COR-L47 (cell line): Measurements from ENCODE around the gene JOSD2.

Experiments used
- DNase-seq: peaks from one replicate; lab custom pipeline; 2025; lab: John Stamatoyannopoulos, UW

The JOSD2 gene, protein sequence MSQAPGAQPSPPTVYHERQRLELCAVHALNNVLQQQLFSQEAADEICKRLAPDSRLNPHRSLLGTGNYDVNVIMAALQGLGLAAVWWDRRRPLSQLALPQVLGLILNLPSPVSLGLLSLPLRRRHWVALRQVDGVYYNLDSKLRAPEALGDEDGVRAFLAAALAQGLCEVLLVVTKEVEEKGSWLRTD

DNA sequence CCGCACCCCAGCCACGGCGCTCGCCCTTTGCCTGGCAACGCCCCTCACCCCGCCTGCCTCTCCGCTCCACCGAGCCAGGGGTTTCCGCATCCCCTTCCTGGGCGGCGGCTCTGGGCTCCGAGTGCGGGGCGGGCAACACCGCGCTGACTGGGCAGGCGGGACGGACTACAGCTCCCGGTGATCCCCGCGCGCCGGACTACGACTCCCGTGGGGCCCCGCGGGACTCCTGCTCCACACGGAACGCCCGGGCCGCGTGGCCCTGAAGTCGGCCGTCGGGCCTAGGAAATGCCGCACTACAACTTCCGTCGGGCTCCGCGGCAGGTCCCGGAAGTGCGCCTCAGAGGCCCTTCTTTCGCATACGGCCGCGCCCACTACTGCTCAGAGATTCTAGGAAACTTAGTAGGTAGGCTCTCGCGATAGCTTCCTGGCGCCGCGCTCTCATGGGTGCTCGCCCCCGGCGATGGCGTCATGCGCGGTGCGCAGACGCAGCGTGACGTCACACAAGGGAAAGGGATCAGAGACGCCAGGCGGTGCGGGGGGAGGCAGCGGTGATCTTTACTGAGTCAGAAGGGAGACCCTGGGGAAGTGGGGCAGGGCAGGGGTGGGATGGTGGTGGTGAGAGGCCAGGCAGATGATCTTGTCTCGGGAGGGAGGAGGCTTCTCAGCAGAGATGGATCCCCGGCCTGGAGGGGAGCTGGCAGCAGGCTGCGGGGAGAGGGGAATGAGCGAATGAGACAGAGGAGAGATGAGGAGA lies at the start of gene JOSD2:
Gene JOSD2, minus strand, starts transcription at position 123 of the 754 bp plus-strand sequence. CDS start 760 bp downstream, outside the sequence.
- peak; percentile 99 for DNase-seq

DNA sequence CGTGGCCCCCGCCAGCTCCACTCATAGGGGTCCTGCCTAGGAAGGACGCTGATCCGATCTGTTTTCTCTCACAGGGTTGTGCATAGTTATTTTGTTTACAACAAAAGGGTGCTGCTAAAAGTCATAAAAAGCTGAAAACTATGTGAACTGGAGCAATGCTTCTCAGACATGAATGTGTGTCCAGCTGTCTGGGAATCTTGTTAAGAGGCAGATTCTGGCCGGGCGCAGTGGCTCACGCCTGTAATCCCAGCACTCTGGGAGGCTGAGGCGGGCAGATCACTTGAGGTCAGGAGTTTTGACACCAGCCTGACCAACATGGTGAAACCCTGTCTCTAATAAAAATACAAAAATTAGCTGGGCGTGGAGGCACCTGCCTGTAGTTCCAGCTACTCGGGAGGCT lies 48.6 kb upstream of the JOSD2 start:
- DNase-seq, result no peak

DNA sequence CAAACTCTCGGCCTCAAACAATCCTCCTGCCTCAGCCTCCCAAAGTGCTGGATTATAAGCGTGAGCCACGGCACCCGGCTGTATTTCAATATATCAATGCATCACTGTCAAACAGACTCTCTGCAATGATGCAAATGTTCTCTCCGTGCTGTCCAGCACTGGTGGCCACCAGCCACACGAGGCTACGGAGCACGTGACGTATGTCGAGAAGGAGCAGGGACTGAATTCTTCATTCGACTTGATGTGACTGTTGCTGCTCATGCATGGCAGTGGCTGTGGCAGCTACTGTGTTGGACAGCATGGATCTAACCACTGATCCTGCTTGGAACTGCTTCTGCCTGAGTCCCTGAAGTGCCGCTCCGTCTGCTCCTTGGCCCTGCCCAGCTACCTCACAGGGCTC lies 47.5 kb upstream of the JOSD2 start:
- no peak for DNase-seq

DNA sequence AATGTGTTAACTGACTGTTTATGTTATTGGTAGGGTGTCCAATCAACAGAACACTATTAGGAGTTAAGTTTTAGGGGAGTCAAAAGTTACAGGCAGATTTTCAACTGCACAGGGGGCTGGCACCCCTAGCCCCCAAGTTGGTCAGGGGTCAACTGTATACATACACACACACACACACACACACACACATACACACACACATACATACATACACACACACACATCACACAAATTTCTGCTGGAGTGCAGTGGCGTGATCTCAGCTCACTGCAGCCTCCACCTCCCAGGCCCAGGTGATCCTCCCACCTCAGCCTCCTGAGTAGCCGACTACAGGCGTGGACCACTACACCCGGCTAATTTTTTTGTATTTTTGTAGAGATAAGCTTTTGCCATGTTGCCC lies 47.0 kb upstream of the JOSD2 start:
- DNase-seq, result no peak

DNA sequence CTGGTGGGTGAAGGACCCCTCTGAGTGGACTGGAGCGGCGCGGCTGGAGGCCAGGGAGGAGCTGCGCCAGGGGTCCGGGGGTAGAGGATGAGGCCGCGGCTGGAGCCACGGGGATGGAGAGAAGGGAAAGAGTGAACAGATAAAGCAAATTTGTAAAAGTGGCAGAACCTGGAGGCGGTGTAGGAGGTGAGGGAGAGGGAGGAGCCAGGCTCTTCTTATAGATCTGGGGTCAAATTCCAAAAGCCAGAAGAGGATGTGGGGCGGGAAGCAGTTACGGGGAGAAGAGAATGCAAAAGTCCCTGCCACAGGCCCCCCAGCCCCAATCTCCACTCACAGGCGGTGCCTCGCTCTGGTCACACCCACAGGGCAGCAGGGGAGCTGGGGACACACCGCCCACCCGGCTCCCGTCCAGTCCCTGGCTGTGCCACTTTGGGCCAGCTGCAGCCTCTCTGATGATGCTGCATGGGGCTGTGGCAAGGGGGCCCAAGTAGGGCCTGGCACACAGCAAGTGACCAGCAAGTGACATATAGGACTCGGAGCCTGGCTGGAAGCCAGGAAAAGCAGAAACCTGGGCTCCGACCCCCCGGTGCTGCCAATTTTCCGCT lies 46.1 kb upstream of the JOSD2 start:
- DNase-seq, result no peak

DNA sequence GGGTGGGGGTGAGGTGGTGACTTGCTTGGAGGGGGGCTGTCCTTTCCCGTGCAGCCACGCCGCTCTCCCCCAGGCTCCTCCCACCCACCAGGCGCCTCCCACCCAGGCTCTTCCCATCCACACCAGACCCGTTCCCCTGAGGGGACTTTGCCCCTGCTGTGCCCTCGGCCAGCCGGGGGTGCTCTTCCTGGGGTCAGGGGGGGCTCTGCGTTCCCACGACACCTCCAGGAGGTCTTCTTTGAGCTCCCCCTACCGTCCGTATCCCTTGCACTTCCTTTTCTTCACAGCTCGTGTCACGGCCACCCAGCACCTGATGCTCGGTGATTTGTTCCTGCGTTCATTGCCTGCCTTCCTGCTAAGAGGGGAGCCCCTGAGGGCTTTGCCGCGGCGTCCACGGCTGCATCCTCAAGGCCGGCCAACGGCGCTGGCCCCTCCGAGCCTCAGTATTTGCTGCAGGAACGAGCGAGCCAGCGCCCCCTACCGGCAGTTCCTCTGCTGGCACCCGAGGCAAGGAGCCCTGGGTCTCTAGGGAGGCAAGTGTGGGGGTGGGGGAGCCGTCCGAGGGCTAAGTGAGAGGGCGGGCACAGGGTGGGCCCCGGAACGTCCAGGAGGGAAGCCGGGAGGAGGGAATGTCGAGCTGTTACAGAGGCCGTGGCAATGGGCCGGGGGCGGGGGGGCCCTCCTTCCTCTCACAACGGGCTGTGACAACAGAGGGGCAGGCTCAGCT lies 45.5 kb upstream of the JOSD2 start:
- peak; percentile 19 for DNase-seq

DNA sequence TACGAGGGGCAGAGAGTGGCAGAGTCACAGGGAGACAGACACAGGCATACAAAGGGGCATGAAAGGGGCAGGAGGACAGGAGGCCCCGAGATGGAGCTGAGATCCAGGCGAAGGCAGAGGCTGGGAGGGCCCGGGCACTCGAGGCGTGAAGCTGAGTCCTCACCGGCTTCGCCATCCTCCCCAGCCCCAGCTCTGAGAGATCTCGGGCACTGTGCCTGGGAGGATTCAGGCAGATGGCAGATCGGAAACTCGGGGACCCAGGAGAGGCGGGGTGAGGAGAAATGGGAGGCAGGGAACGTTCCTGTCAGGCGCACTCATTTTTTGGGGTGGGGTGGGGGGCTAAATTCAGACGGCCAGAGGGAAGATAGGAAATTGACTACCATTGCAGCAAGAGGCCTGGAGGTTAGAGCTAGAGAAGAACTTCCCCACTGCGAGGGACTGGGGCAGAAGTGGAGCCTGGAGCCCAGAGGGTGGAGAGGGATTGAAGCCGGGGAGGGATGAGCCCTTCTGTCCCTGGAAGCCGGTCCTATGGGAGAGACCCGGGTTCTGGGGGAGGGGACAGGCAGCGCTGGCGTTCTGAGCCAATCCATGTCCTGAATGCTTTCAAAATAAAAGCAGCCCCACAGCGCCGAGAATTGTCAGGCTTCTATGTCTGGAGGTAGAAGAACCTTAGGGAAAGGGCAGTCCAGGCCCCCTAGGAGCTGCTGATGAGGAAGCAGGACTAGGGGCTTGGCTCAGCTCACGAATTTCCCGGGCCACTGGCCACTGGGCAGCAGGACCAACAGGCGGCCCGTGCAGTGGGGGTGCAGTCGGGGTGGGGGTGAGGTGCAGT lies 44.7 kb upstream of the JOSD2 start:
- DNase-seq, result no peak

DNA sequence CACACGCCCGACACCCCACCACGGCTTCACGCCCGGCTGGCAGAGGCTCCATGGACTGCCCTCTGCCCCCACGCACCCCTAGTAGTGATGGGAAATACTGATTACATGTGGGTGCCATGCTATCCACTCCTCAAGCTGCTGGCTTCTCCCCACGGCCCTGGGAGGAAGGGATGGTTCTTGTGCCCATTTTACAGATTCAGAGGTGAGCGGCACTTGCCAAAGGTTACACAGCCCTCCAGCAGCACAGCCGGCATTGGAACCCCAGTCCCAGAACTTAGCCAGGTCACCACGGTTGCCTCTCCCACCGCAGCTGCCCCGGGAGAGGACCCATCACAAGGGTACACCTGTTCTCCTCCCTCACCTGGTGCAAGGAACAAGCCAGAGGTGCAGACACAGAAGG lies 44.0 kb upstream of the JOSD2 start:
- no peak for DNase-seq

DNA sequence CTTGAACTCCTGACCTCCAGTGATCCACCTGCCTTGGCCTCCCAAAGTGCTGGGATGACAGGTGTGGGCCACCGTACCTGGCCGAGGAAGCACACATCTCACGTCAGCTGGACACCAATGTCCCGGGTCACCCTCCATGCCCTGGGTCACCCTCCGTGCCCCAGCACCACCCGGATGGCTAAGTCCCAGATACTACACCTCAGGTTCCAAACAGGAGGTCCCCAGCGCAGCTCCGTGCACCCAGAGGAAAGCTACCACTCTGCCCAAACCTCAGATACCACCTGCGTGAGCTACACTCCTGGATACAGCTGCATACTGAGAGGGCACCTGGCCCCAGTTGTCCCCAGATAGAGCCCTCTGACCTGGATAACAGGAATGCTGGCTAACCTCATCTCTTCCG lies 43.2 kb upstream of the JOSD2 start:
- no peak for DNase-seq

DNA sequence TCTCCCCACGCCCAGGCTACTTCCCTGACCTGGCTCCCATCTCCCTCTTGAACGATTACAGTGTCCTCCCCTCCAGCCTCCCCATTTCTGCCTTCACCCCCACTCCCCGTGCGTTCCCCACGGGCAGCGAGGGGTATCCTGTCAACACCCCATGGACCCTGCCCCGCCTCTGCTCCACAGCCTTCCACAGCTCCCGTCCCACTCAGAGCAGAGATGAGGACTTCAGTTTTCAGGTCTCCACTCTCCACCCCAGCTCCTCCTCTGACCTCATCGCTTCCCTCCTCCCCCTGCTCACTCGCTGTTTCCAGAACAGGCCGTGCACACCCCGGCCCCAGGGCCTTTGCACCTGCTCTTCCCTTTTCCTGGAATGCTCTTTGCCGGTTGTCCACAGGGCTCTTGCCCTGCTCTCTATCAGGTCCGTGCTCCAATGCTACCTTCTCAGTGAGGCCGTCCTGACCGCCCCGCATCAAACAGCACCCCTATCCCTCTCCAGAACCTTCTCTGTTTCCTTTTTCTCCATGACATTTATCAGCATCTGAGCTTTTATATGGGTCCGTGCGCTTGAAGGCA lies 42.2 kb upstream of the JOSD2 start:
- no peak for DNase-seq

DNA sequence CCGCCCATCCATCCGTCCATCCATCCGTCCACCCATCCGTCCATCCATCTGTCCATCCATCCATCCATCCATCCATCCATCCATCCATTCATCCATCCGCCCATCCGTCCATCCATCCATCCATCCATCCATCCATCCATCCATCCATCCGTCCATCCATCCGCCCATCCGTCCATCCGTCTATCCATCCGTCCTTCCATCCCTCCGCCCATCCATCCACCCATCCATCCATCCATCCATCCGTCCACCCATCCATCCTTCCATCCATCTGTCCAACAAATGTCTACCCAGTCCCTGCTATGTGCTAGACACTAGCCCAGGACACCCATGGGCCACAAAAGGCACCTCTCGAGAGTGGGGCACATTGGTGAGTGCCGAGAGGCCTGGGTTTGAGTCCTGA lies 41.5 kb upstream of the JOSD2 start:
- no peak for DNase-seq

DNA sequence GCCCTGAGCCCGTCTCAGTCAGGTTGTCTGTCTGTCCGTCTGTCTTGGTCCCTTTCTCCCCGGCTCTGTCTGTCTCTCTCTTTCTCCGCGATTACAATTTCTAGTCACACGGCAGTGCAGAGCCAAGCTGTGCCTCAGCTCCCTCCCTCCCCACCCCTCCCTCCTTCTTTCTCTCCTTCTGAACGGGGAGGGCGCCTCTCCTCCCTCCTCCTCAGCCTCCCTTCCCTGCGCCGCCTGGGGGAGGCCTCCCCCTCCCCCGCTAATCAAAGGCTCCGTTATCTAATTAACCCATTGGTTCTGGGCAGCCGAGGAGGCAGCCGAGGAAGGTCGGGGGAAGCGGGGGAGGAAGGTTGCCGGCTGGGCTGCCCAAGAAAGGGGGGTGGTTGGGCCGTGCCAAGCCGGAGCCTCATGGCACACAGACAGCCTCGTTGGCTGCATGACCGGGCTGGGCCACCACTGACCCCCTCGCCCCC lies 40.8 kb upstream of the JOSD2 start:
- DNase-seq, result no peak

DNA sequence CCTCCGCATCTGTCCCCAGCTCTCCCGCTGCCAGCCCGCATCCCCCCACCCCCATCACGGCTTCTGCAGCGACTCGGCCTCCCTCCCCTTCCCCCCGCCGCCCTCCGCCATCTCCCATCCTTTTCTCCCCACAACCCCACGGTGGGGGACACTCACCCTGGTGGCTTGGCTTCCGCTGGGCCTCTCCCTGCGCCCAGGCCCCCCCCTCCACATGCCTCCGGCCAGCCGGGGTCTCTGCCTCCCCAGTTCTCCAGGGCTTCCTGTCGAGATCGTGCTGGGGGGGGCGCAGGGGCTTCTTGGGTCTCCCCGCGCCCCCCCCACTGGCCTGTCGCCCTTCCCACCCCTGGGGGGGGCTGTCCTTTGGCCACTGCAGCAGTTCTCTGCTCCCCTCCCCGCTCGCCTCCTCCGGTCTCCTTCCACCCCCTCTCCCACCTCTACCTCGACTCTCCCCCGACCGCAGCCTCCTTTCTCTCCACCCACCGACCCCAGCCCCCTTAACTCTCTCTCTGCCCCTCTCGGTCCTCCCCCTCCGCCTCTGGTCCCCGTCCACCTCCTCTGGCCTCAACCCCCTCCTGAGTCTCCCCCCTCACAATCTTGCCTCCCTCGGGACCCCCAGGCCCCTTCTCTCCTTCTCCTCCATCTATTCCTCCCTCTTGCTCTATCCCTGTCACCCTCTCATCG lies 40.2 kb upstream of the JOSD2 start:
- no peak for DNase-seq

DNA sequence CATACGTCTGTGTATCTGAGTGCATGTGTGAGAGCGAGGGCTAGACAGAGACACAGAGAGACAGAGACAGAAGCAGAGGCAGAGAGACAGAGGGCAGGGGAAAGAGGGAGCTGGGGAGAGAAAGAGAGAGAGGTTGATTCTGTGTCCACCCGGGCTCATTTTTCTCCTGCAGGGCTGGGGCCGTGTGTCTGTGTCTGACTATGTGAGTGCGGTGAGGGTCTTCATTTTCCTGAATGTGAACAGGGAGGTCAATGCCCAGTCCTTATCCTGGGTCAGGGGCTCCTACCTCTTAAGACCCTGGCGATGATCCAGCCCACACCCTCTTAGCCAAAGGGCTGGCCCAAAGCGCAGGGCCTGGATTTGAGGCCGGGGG lies 39.6 kb upstream of the JOSD2 start:
- DNase-seq, result no peak

DNA sequence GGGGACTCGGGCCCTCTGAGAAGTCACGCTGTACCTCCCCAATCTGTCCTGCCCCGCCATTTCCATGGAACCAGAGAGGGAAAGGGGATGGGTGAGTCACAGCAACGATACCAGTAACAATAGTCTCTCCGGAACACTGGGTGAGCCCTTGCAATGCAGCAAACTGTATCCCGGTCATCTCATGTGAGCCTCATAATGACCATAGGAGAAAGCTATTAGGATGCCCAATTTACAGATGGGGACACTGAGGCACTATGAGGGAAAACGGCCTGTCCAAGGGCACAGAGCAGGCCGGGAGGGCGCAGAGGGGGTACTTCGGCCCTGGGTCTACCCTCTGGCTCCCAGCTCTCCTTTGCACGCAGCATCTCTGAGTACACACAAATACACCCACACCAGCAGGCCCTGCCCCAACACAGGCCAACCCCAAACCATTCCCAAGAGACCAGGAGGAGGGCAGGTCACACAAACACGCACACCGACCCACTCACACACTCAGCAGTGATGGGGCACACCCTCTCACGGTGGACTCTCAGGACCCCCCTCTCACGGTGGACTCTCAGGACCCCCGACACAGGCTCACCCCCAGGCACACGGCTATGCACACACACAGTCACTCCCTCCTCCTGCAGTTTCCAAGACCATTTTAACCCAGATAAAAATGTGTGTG lies 39.1 kb upstream of the JOSD2 start:
- DNase-seq, result no peak

DNA sequence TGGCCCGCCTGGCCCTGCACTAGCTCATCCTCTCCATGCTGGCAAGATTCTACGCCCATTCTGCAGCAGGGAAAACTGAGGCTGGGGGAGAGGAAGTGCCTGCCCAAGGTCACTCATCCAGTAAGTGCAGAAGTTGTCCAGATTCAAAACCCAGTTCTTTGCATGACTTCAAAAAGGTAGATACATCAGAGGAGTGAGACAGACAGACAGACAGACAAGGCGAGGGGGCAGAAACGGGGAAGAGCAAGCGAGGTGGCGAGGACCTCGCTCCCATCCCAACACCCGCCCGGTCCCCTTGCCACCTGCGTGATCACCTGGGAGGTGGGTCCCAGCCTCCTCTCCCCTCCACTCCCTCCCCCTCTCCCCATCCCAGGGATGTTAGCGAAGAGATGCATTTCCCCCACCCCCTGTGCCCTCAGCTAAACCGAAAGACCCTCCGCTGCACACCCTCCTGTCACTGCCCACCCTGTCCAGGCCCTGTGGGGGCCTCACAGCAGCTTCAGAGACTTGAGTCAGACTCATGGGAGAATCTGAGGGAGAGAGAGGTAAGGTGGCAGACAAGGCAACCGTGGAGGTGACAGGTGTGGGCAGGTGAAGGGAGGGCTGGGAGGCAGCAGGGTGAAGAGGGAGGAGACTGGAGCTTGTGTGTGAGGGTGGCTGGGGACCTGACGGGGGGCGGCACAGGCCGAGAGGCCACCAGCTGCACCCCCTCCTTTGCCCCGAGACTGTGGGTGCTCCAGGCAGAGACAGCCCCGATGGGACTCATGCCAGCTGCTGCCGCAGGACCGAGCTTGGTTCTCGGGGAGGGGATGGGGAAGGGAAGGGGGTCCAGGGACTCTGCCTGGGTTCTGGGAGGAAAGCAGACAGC lies 38.3 kb upstream of the JOSD2 start:
- no peak for DNase-seq

DNA sequence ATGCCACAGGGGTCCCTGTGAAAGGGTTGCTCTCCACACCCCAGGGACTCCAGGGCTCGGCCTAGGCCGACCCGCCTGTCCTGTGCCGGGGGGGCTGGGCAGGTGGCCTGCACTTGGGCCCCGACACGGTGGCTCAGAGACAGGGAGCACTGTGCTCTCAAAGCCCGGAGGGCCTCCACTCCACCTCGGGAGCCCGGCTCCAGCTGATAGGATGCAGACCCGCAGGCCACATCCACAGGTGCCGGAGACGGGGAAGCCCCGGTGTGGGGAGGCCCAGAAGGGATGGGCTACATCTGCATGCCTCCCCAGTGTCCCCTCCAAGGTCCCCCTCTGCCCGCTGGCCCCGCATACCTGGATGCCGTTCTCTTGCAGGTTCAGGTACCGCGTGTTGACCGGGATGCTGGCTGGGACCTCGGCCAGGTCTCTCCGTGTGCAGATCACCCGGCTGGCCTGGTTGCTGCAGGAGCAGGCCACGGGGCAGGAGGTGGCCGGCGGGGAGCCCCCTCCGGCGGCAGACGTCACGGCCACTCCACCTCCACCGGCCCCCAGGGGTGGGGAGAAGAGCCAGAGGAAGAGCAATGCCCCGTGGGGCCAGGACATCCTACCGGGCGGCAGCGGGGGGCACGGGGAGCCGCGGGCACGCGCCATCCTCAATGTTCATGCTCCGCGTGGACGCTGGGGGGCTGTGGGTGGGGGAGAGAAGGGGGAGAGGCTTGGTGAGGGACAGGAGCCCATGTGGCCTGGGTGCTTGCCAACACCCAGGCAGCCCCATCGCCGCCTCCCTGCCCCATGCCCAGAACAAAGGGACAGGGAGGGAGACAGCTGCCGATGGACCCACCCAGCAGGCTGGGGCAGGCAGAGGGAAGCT lies 37.4 kb upstream of the JOSD2 start:
- DNase-seq, result no peak
